GM19025 (cell line): ENCODE data around the gene CD163L1.
"Not testable (repeated sequence)": the region's sequence is repeated elsewhere in the genome, so short reads cannot be mapped to it uniquely, and the experiment has no call there.

ENCODE experiments used
- ATAC-seq: cut with Tn5 transposase; IDR thresholded peaks from one replicate; pipeline ENCODE4 v1.9.1; 2021; ENCODE audit warnings: mild to moderate bottlenecking, low read depth, moderate library complexity; ENCODE audit not compliant: unreplicated experiment

Gene CD163L1

DNA sequence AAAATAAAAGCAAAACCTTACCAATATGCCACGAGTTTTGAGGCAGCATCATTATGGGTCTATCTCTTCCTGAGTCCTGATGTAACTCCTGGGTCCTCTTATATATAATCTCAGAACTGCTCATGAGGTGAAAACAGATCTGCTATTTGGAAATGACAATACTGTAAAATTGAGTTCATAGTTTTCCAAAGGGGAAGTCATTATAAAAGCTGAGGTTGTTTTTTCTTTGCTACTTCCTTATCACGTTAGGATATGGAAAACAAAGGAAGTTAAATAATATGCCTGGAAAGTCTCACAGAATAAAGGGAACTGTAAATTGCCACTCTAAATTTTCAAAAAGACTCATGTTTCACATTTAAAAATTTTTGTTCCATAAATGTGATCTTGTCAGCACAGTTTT, at the start of gene CD163L1:
Gene CD163L1, minus strand, starts transcription at position 78 of the 400 bp plus-strand sequence. Its CDS starts 26 bp downstream, at position 52.
- no peak for ATAC-seq

GRCh38 chr12:7493006-7493405, 49.1 kb upstream of the CD163L1 start:
- no peak for ATAC-seq

- no peak for ATAC-seq
Measured at GRCh38 chr12:7486512-7486911, 42.6 kb upstream of the CD163L1 start.

DNA sequence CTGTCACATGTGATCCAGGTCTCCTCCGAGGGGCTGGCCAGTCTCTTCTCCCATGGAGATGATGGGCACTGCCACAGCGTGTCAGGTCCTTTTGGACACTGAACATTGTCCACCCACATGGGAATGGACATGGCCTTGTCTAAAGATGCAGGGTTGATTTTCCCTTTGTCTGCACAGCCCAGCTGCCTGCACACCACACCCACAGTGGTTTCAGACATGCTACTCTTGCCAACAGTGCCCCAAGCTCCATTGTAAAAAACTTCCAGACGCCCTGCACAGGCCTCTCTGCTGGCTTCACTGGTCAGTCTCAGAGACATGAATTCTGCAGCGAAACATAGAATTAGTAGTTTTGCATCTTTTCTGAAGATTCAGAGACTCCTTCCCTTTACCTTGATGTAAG, 41.1 kb upstream of the CD163L1 start:
- no peak for ATAC-seq

DNA sequence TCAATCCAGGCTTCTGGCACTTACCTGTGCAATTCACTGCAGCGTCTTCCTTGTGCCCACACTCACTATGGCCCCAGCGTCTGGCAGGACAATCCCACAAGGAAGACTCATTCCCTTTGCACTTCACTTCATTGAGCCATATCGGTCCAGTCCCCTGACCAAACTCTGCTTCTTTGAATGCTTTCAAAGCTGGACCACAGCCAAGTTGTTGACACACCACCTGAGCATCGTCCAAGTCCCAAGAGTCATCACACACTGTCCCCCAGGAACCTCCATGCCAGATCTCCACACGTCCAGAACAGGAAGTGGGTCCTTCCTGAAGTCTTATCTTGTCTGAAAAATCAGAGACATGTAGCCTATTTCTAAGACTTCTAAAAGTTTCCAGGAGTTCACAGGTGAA, 39.4 kb upstream of the CD163L1 start:
- no peak for ATAC-seq

- no peak for ATAC-seq
Measured at GRCh38 chr12:7479771-7480170, 35.8 kb upstream of the CD163L1 start.

DNA sequence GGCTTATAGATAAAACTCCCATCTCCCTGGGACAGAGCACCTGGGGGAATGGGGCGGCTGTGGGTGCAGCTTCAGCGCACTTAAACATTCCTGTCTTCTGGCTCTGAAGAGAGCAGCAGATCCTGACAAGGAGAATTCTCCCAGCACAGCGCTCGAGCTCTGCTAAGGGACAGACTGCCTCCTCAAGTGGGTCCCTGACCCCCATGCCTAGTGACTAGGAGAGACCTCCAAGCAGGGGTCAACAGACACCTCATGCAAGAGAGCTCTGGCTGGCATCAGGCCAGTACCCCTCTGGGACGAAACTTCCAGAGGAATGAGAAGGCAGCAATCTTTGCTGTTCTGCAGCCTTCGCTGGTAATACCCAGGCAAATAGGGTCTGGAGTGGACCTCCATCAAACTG, 28.1 kb upstream of the CD163L1 start:
- ATAC-seq: no peak

- no peak for ATAC-seq
Measured at GRCh38 chr12:7460375-7461259, 16.7 kb upstream of the CD163L1 start.

- no peak for ATAC-seq
Measured at GRCh38 chr12:7459973-7460372, 16.0 kb upstream of the CD163L1 start.

- ATAC-seq: no peak
Measured at GRCh38 chr12:7451756-7452155, 7.8 kb upstream of the CD163L1 start.

GRCh38 chr12:7450667-7451066, 6.7 kb upstream of the CD163L1 start:
- no peak for ATAC-seq

- ATAC-seq: no peak
Measured at GRCh38 chr12:7448099-7448498, 4.1 kb upstream of the CD163L1 start.

- no peak for ATAC-seq
Measured at GRCh38 chr12:7444537-7444936, 584 bp upstream of the CD163L1 start.

DNA sequence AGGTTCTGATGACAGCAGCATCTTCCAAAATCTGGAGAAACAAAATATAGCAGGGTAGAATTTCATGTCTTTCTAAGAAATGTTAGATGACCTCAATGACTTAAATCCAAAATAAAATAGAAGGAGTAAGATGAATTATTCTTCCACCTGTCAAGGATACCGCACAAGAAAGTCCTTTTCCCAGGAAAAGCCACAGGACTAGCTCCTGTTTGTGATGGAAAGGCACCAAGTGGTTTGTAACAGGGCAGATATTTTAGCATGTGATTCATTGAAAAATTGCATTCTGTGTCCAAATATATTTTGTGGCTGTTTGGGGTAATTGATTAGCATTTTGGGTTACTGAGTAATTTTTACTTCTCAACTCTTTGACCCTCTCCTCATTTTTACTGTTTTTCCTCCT, 2.7 kb downstream of the CD163L1 start:
- no peak for ATAC-seq

GRCh38 chr12:7439579-7440505, 4.1 kb downstream of the CD163L1 start:
- ATAC-seq: no peak

- ATAC-seq: not testable (repeated sequence)
Measured at GRCh38 chr12:7438291-7438995, 5.5 kb downstream of the CD163L1 start.

- ATAC-seq: not testable (repeated sequence)
Measured at GRCh38 chr12:7437494-7437893, 6.5 kb downstream of the CD163L1 start.

- no peak for ATAC-seq
Measured at GRCh38 chr12:7434670-7435069, 9.3 kb downstream of the CD163L1 start.

DNA sequence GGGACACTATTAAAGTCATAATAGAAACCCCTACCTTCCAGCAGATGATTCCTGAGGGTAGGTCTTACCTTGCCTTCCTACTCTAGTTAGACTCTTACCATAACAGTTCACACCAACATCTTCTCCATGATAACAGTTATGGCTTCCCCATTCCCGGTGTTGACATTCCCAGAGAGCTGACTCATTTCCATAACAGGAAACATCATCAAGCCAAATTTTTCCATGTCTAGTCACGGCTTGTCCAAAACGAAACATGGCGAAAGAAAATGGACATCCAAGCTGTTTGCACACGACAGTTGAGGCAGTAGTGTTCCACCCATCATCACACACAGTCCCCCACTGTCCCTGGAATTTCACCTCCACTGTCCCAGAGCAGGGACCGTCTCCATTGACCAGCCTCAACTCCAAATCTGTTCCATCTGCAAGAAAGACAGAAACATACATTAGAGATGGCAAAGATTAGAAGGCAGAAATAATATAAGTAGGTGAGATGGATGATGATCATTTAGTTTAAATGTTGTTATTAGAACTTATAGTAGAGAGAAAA, 10.6 kb downstream of the CD163L1 start:
- ATAC-seq: no peak

GRCh38 chr12:7431993-7432685, 11.8 kb downstream of the CD163L1 start:
- no peak for ATAC-seq
